Ovary (tissue), 9 donors: ENCODE data around the gene SLC6A18. TPM values are rescaled to one million over a fixed set of nuclear protein-coding genes. Genes with fewer than 3 reads are reported as not detected.

Experiments used
- DNase-seq, 5 donors: peaks; one replicate each; pipeline ENCODE4 v3.0.0-alpha.2; 2019 to 2020
- H3K27ac ChIP-seq, 2 donors: fragments of 200-600 bp; one replicate each; pipeline versions ENCODE4 v1.5.1 to v1.8.0; 2019 to 2022
- H3K27me3 ChIP-seq: fragments of 200-600 bp; one replicate; pipeline ENCODE4 v1.8.0; 2022
- H3K36me3 ChIP-seq: fragments of 200-600 bp; sonication (generic); one replicate; pipeline ENCODE4 v1.5.1; 2019
- H3K4me1 ChIP-seq: one replicate; pipeline ENCODE4 v1.8.1; 2013; ENCODE audit warnings: mild to moderate bottlenecking, moderate library complexity; ENCODE audit not compliant: insufficient read depth
- H3K4me3 ChIP-seq: fragments of 200-600 bp; sonication (generic); one replicate; pipeline ENCODE4 v1.5.1; 2017
- H3K9me3 ChIP-seq, 2 donors: fragments of 200-600 bp in 1 of 2; sonication (generic) in 1 of 2; one replicate each; pipeline versions ENCODE4 v1.5.1 to v1.8.1; 2013 to 2019; ENCODE audit warnings: mild to moderate bottlenecking in 1 of 2, moderate library complexity in 1 of 2
- CTCF ChIP-seq, 3 donors: fragments of 450-650 bp in 2 of 3; fragments of 200-600 bp in 1 of 3; IDR thresholded peaks; one replicate each; pipeline versions ENCODE4 v1.5.1 to v1.8.0; 2016 to 2022; ENCODE audit warnings: antibody characterized with exemption in 3 of 3, mild to moderate bottlenecking in 1 of 3
- EP300 ChIP-seq: sonication (generic); formaldehyde crosslinking; IDR thresholded peaks from one replicate; pipeline ENCODE4 v1.6.1; 2017; ENCODE audit warnings: antibody characterized with exemption
- POLR2A ChIP-seq: fragments of 450-650 bp; IDR thresholded peaks from one replicate; pipeline ENCODE4 v1.6.1; 2017; ENCODE audit warnings: antibody characterized with exemption, mild to moderate bottlenecking, moderate library complexity
- WGBS, 3 donors: extraction: QIAGEN DNeasy Blood & Tissue Kit in 1 of 3; methylation state at CpG; one replicate each; pipeline versions ENCODE4 v1.1.5 to v1.1.7; 2013 to 2017; 5-methylcytosine and 5-hydroxymethylcytosine counted together
- intact Hi-C, 4 donors: fragments of 100-400 bp; cut with DNase I; formaldehyde crosslinking; loops; one replicate each; pipeline versions ENCODE4 v1.11.0 to v1.15.1; 2022 to 2023
- polyA plus RNA-seq, 2 donors: library from polyadenylated mRNA; stranded (reverse); fragments of 200-250 nt in 1 of 2; fragments of 350-450 nt in 1 of 2; fragmentation: Illumina TruSeq in 1 of 2; extraction: RNeasy Lipid Tissue Mini Kit (QIAGEN cat#74804) in 1 of 2; gene quantifications; one replicate each; pipeline ENCODE4 v1.2.3, GENCODE V29; 2013 to 2014
- total RNA-seq, 7 donors: library from RNA; depleted of rRNA in 2 of 7; stranded (reverse); fragments of >200 nt in 2 of 7; fragmentation: NEBNext Ultra II Directional in 3 of 7; extraction: Animal tissue kit (Norgen Biotek cat#: 25700) in 3 of 7; gene quantifications; one replicate each; pipeline versions ENCODE4 v1.1.0 to v1.2.4, GENCODE V29; 2016 to 2023
- donor health status: DM: no; HTN: no; CAD: no; lungs with moderate emphysema.
- donor health status: DM: no; HTN: no; CAD: no.
- donor health status: Bipolar disorder and iron deficiency.
- donor health status: DM: yes; HTN: yes; CAD: no.
- donor health status: DM: no; HTN: no; CAD: no.
- donor health status: DM: yes; HTN: yes; CAD: no.

Gene SLC6A18
- total and polyA plus RNA-seq, 9 donors, result not detected

- H3K27me3 ChIP-seq, result no peaks in the 10 kb centered on the region
These were observed 28.6 kb upstream of the SLC6A18 start for GRCh38 chr5:1196562-1196961.

GRCh38 chr5:1197876-1198666 lies 27.1 kb upstream of the SLC6A18 start:
- H3K27ac ChIP-seq, result no peak overlapping the region
- H3K4me3 ChIP-seq, result no peak overlapping the region
- H3K9me3 ChIP-seq, result no peaks in the 10 kb centered on the region
- no peaks in the 10 kb centered on the region for H3K27me3 ChIP-seq
- no peaks in the 10 kb centered on the region for H3K4me1 ChIP-seq
- intact Hi-C loops, result no loop called here
- 81 to 90% (median 84%) methylated on average over 7 of the region's 7 CpGs for WGBS, 3 donors
- TF ChIP-seq CTCF (IDR thresholded peaks at IDR 0.05) (no peak), EP300 (no peak), POLR2A (no peak)
- DNase-seq, result no peak
- no peaks in the 10 kb centered on the region for H3K36me3 ChIP-seq

More at GRCh38 chr5:1196562-1196961, 28.6 kb upstream of the SLC6A18 start:
- WGBS, 3 donors, result 64 to 85% (median 83%) methylated on average over 1 of the region's 1 CpG
- H3K27ac ChIP-seq, result no peak overlapping the region
- H3K4me3 ChIP-seq, result no peak overlapping the region
- H3K9me3 ChIP-seq, result no peaks in the 10 kb centered on the region
- H3K4me1 ChIP-seq, result no peaks in the 10 kb centered on the region
- intact Hi-C loops, result no loop called here
- TF ChIP-seq EP300 (no peak), POLR2A (no peak), CTCF (IDR thresholded peaks at IDR 0.05) (no peak)
- no peaks in the 10 kb centered on the region for H3K36me3 ChIP-seq
- DNase-seq, result no peak

- DNase-seq, result no peak
- Histone ChIP-seq H3K9me3 (no peaks in the 10 kb centered on the region), H3K36me3 (no peaks in the 10 kb centered on the region), H3K27me3 (no peaks in the 10 kb centered on the region), H3K4me3 (no peak overlapping the region), H3K27ac (no peak overlapping the region), H3K4me1 (no peaks in the 10 kb centered on the region)
- intact Hi-C loops, result no loop called here
- TF ChIP-seq EP300 (no peak), CTCF (IDR thresholded peaks at IDR 0.05) (no peak), POLR2A (no peak)
These were observed 25.9 kb upstream of the SLC6A18 start for GRCh38 chr5:1199340-1199648.

- no peak for TF ChIP-seq CTCF (IDR thresholded peaks at IDR 0.05)
- no peak for TF ChIP-seq EP300
- TF ChIP-seq POLR2A, result no peak
- H3K9me3 ChIP-seq, result no peaks in the 10 kb centered on the region
- no peaks in the 10 kb centered on the region for H3K36me3 ChIP-seq
- WGBS, 3 donors, result 38 to 52% (median 38%) methylated on average over 26 of the region's 26 CpGs
- H3K27me3 ChIP-seq, result no peaks in the 10 kb centered on the region
- no peaks in the 10 kb centered on the region for H3K4me1 ChIP-seq
- no peak overlapping the region for H3K4me3 ChIP-seq
- intact Hi-C loops, result no loop called here
- no peak overlapping the region for H3K27ac ChIP-seq
- no peak for DNase-seq
These were observed 25.3 kb upstream of the SLC6A18 start for GRCh38 chr5:1199649-1200494.
